NCI-H2227 (cell line): ENCODE results near the gene SBDS.
"Not testable (repeated sequence)": the region's sequence is repeated elsewhere in the genome, so short reads cannot be mapped to it uniquely, and the experiment has no call there.

Experiments
- DNase-seq: peaks from one replicate; lab custom pipeline; 2025; ENCODE audit not compliant: unreplicated experiment; lab: John Stamatoyannopoulos, UW

SBDS gene

GRCh38 chr7:66995050-66995776 lies at the start of gene SBDS:
TSS of gene SBDS (minus strand) at chr7:66995586. CDS start at chr7:66995417, 169 bp downstream.
- DNase-seq: peak; percentile 99

GRCh38 chr7:67043559-67043930 lies 48.2 kb upstream of the SBDS start:
- not testable (repeated sequence) for DNase-seq

- not testable (repeated sequence) for DNase-seq
Observed at GRCh38 chr7:67042781-67043558, 47.6 kb upstream of the SBDS start.

GRCh38 chr7:67040832-67041231 lies 45.4 kb upstream of the SBDS start:
- not testable (repeated sequence) for DNase-seq

GRCh38 chr7:67036432-67037395 lies 41.3 kb upstream of the SBDS start:
- not testable (repeated sequence) for DNase-seq

GRCh38 chr7:67033251-67033650 lies 37.9 kb upstream of the SBDS start:
- DNase-seq: no peak

- not testable (repeated sequence) for DNase-seq
Observed at GRCh38 chr7:67031685-67032084, 36.3 kb upstream of the SBDS start.

GRCh38 chr7:67025459-67025858 lies 30.1 kb upstream of the SBDS start:
- DNase-seq: not testable (repeated sequence)

GRCh38 chr7:67022511-67022910 lies 27.1 kb upstream of the SBDS start:
- DNase-seq: no peak

GRCh38 chr7:67021260-67021659 lies 25.9 kb upstream of the SBDS start:
- no peak for DNase-seq

- DNase-seq: no peak
Observed at GRCh38 chr7:67019562-67020390, 24.4 kb upstream of the SBDS start.

GRCh38 chr7:67018940-67019339 lies 23.6 kb upstream of the SBDS start:
- no peak for DNase-seq

GRCh38 chr7:67017971-67018370 lies 22.6 kb upstream of the SBDS start:
- not testable (repeated sequence) for DNase-seq

GRCh38 chr7:67014076-67014622 lies 18.8 kb upstream of the SBDS start:
- not testable (repeated sequence) for DNase-seq

- not testable (repeated sequence) for DNase-seq
Observed at GRCh38 chr7:67009677-67010076, 14.3 kb upstream of the SBDS start.

- no peak for DNase-seq
Observed at GRCh38 chr7:67008260-67008659, 12.9 kb upstream of the SBDS start.

- DNase-seq: no peak
Observed at GRCh38 chr7:67006965-67007364, 11.6 kb upstream of the SBDS start.

- DNase-seq: not testable (repeated sequence)
Observed at GRCh38 chr7:67004145-67004544, 8.8 kb upstream of the SBDS start.

- DNase-seq: peak; percentile 19
Observed at GRCh38 chr7:67000601-67001258, 5.3 kb upstream of the SBDS start.
